ENCODE measurements around the gene HAUS2. TPM values are rescaled to one million over a fixed set of nuclear protein-coding genes. Genes with fewer than 3 reads are reported as not detected.
"Not testable (repeated sequence)": the region's sequence is repeated elsewhere in the genome, so short reads cannot be mapped to it uniquely, and the experiment has no call there.

Gene HAUS2
- total RNA-seq, 1 experiment from 2014 or later, result 29.6 TPM

DNA sequence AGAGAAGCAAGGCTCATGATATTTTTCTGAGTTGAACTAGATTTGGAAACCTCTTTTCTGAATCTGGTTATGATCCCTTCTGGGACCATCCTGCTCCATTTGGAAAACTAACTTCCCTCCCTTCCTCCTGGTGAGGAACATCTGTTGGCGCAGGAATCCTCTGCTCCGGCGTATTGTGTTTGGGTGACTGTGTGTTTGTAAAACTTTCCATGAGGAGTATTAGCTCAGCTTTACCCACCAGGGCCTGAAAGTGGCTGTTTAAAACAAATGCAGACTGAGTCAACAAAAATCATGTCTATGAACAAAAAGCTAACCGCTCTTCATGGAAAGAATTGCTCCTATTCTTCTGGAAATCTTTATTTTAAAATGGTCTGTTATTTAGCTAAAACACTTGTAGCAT is 44.5 kb downstream of the HAUS2 start:
- ChIA-PET CTCF (interaction anchor here (0.6 to 1.0 kb wide), 2 partner anchors 32 to 46 kb away, joined by 3 to 4 read pairs; no protein-coding TSS in a partner anchor), POLR2A (no interaction called here)
- intact Hi-C loops (cut with micrococcal nuclease), result no loop called here
- no peak for DNase-seq (ENCODE audit: unreplicated experiment)
- H3K27me3 Mint-ChIP-seq (ENCODE audit: insufficient read depth, unreplicated experiment), result no peaks in the 10 kb centered on the region
- H3K4me1 Mint-ChIP-seq (ENCODE audit: insufficient read depth, unreplicated experiment), result no peaks in the 10 kb centered on the region
- H3K4me3 Mint-ChIP-seq (ENCODE audit: unreplicated experiment), result no peak overlapping the region
- no peaks in the 10 kb centered on the region for H3K9me3 Mint-ChIP-seq (ENCODE audit: unreplicated experiment)
- no TSS peak for BruUV-seq (replicated peaks)
- H3K36me3 Mint-ChIP-seq (ENCODE audit: insufficient read depth, unreplicated experiment), result no peaks in the 10 kb centered on the region
- H3K27ac Mint-ChIP-seq (ENCODE audit: low read depth, unreplicated experiment), result no peak overlapping the region
- TF ChIP-seq, protein P1, sequence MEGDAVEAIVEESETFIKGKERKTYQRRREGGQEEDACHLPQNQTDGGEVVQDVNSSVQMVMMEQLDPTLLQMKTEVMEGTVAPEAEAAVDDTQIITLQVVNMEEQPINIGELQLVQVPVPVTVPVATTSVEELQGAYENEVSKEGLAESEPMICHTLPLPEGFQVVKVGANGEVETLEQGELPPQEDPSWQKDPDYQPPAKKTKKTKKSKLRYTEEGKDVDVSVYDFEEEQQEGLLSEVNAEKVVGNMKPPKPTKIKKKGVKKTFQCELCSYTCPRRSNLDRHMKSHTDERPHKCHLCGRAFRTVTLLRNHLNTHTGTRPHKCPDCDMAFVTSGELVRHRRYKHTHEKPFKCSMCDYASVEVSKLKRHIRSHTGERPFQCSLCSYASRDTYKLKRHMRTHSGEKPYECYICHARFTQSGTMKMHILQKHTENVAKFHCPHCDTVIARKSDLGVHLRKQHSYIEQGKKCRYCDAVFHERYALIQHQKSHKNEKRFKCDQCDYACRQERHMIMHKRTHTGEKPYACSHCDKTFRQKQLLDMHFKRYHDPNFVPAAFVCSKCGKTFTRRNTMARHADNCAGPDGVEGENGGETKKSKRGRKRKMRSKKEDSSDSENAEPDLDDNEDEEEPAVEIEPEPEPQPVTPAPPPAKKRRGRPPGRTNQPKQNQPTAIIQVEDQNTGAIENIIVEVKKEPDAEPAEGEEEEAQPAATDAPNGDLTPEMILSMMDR (IDR thresholded peaks at IDR 0.05; ENCODE audit: unreplicated experiment), result no peak

- POLR2A ChIA-PET, result interaction anchor here (0.6 kb wide), 1 partner anchor 89 kb away, joined by 3 read pairs; no protein-coding TSS in a partner anchor
Measured at GRCh38 chr15:42594095-42594494, 45.5 kb downstream of the HAUS2 start.

DNA sequence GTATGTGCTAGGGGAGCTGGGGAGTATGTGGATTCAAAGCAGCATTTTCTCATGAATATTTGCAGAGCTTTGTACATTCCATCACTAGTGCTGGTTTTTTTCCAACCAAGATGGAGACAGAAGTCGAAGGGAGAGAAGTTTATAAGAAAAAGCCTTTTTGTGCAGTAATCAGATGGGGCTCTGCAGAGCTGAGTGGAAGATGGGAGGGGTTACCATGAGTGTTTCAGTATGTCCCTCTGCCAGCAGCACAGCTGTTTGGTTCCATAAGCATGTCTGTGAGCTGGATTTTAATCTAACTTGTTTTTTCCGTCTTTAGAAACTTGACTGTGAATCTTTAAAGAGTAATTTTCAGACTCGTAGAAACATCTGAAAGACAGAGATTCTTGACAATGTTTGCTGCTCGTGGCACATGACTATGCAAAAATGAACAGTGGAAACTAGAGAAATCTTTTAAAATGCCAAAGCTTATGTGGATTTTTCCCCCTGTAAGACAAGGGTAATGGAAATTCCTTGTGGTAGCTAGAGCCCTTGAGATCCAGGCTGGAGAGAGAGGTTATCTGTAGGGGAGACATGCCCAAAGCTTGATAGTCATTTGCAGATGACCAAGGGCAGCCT is 47.1 kb downstream of the HAUS2 start:
- Mint-ChIP-seq H3K9me3 (ENCODE audit: unreplicated experiment) (no peaks in the 10 kb centered on the region), H3K36me3 (ENCODE audit: insufficient read depth, unreplicated experiment) (no peaks in the 10 kb centered on the region), H3K27ac (ENCODE audit: low read depth, unreplicated experiment) (no peak overlapping the region), H3K4me3 (ENCODE audit: unreplicated experiment) (no peak overlapping the region), H3K4me1 (ENCODE audit: insufficient read depth, unreplicated experiment) (no peaks in the 10 kb centered on the region), H3K27me3 (ENCODE audit: insufficient read depth, unreplicated experiment) (no peaks in the 10 kb centered on the region)
- CTCF ChIA-PET, result interaction anchor here (1.1 kb wide), 1 partner anchor 9 kb away, joined by 5 read pairs; no protein-coding TSS in a partner anchor
- intact Hi-C loops (cut with micrococcal nuclease), result no loop called here
- DNase-seq (ENCODE audit: unreplicated experiment), result no peak
- POLR2A ChIA-PET, result interaction anchor here (1.1 kb wide), 1 partner anchor 8 kb away, joined by 3 read pairs; no protein-coding TSS in a partner anchor
- no TSS peak for BruUV-seq (replicated peaks)
- TF ChIP-seq, protein P1 (IDR thresholded peaks at IDR 0.05; ENCODE audit: unreplicated experiment), result no peak

More at GRCh38 chr15:42594095-42594494, 45.5 kb downstream of the HAUS2 start:
- Mint-ChIP-seq H3K27me3 (ENCODE audit: insufficient read depth, unreplicated experiment) (no peaks in the 10 kb centered on the region), H3K36me3 (ENCODE audit: insufficient read depth, unreplicated experiment) (no peaks in the 10 kb centered on the region), H3K4me3 (ENCODE audit: unreplicated experiment) (no peak overlapping the region), H3K4me1 (ENCODE audit: insufficient read depth, unreplicated experiment) (no peaks in the 10 kb centered on the region), H3K27ac (ENCODE audit: low read depth, unreplicated experiment) (no peak overlapping the region), H3K9me3 (ENCODE audit: unreplicated experiment) (no peaks in the 10 kb centered on the region)
- CTCF ChIA-PET, result interaction anchor here (1.0 kb wide), 1 partner anchor 47 kb away, joined by 3 read pairs; no protein-coding TSS in a partner anchor
- TF ChIP-seq, protein P1 (IDR thresholded peaks at IDR 0.05; ENCODE audit: unreplicated experiment), result no peak
- BruUV-seq (replicated peaks), result no TSS peak
- no peak for DNase-seq (ENCODE audit: unreplicated experiment)
- intact Hi-C loops (cut with micrococcal nuclease), result no loop called here

- H3K4me3 Mint-ChIP-seq (ENCODE audit: unreplicated experiment); H3K27me3 Mint-ChIP-seq (ENCODE audit: insufficient read depth, unreplicated experiment): not testable (repeated sequence)
Measured at GRCh38 chr15:42601316-42601715, 52.7 kb downstream of the HAUS2 start.

More at GRCh38 chr15:42601316-42601715, 52.7 kb downstream of the HAUS2 start:
- ChIA-PET CTCF (interaction anchor here (0.6 kb wide), 1 partner anchor 1895 kb away, joined by 3 read pairs; no protein-coding TSS in a partner anchor), POLR2A (interaction anchor here (0.8 kb wide), 1 partner anchor 351 kb away, joined by 3 read pairs; no protein-coding TSS in a partner anchor)
- H3K36me3 Mint-ChIP-seq (ENCODE audit: insufficient read depth, unreplicated experiment); DNase-seq (ENCODE audit: unreplicated experiment); H3K27ac Mint-ChIP-seq (ENCODE audit: low read depth, unreplicated experiment); BruUV-seq (replicated peaks); H3K9me3 Mint-ChIP-seq (ENCODE audit: unreplicated experiment); H3K4me1 Mint-ChIP-seq (ENCODE audit: insufficient read depth, unreplicated experiment); intact Hi-C loops (cut with micrococcal nuclease): not testable (repeated sequence)
